Measurements from ENCODE around the gene ASTN2. TPM values are rescaled to one million over a fixed set of nuclear protein-coding genes. Genes with fewer than 3 reads are reported as not detected.
"Not testable (repeated sequence)": the region's sequence is repeated elsewhere in the genome, so short reads cannot be mapped to it uniquely, and the experiment has no call there.

ASTN2 gene
- total RNA-seq, 4 donors from 2014 or later = 4.0 to 7.0 (median 4.9) TPM

GRCh38 chr9:116456490-116457088 is 958.3 kb downstream of the ASTN2 start:
- ATAC-seq = no peak
- Histone ChIP-seq H3K36me3 (no peaks in the 10 kb centered on the region), H3K27me3 (no peaks in the 10 kb centered on the region), H3K4me3 (no peak overlapping the region), H3K27ac (no peak overlapping the region), H3K4me1 (no peaks in the 10 kb centered on the region), H3K9me3 (peaks cover 0 to 9% (median 0%) of the 10 kb centered on the region in 3 donors)
- TF ChIP-seq POLR2AphosphoS5 (IDR thresholded peaks at IDR 0.05) = no peak
- no peak for TF ChIP-seq POLR2A (IDR thresholded peaks at IDR 0.05)
- no peak for TF ChIP-seq EP300 (IDR thresholded peaks at IDR 0.05)
- TF ChIP-seq CTCF (IDR thresholded peaks at IDR 0.05) = no peak
- 94 to 100% methylated on average over 2 of the region's 2 CpGs for WGBS, 2 donors (ENCODE audit: low coverage in 1 of 2)

GRCh38 chr9:116454539-116454938 is 960.3 kb downstream of the ASTN2 start:
- H3K4me1 ChIP-seq = peaks cover 0 to 12% (median 0%) of the 10 kb centered on the region in 3 donors

GRCh38 chr9:116453785-116454184 is 961.1 kb downstream of the ASTN2 start:
- peaks cover 0 to 12% (median 0%) of the 10 kb centered on the region in 3 donors for H3K4me1 ChIP-seq
- WGBS, 2 donors (ENCODE audit: low coverage in 1 of 2) = 100% methylated on average over 1 of the region's 1 CpG
- TF ChIP-seq POLR2AphosphoS5 (IDR thresholded peaks at IDR 0.05) (no peak), CTCF (IDR thresholded peaks at IDR 0.05) (no peak)
- no peaks in the 10 kb centered on the region for H3K36me3 ChIP-seq
- no peak overlapping the region for H3K27ac ChIP-seq
- no peak overlapping the region for H3K4me3 ChIP-seq
- no peaks in the 10 kb centered on the region for H3K27me3 ChIP-seq
- no peak for ATAC-seq
- peaks cover 0 to 9% (median 0%) of the 10 kb centered on the region in 3 donors for H3K9me3 ChIP-seq

More at GRCh38 chr9:116454539-116454938, 960.3 kb downstream of the ASTN2 start:
- H3K36me3 ChIP-seq, H3K9me3 ChIP-seq, H3K4me3 ChIP-seq, H3K27me3 ChIP-seq, ATAC-seq, H3K27ac ChIP-seq: not testable (repeated sequence)
- 88 to 100% methylated on average over 2 to 4 of the region's 4 CpGs for WGBS, 2 donors (ENCODE audit: low coverage in 1 of 2)

- Histone ChIP-seq H3K4me3 (no peak overlapping the region), H3K27me3 (no peaks in the 10 kb centered on the region), H3K27ac (no peak overlapping the region), H3K36me3 (no peaks in the 10 kb centered on the region), H3K4me1 (peaks cover 0 to 12% (median 0%) of the 10 kb centered on the region in 3 donors), H3K9me3 (peaks cover 0 to 9% (median 0%) of the 10 kb centered on the region in 3 donors)
- no peak for ATAC-seq
- TF ChIP-seq CTCF (IDR thresholded peaks at IDR 0.05) (no peak), EP300 (IDR thresholded peaks at IDR 0.05) (no peak), POLR2A (IDR thresholded peaks at IDR 0.05) (no peak), POLR2AphosphoS5 (IDR thresholded peaks at IDR 0.05) (no peak)
These were observed 962.2 kb downstream of the ASTN2 start for GRCh38 chr9:116452634-116453033.

- no peak overlapping the region for H3K27ac ChIP-seq
- H3K36me3 ChIP-seq = no peaks in the 10 kb centered on the region
- H3K4me1 ChIP-seq = peaks cover 0 to 12% (median 0%) of the 10 kb centered on the region in 3 donors
- no peaks in the 10 kb centered on the region for H3K27me3 ChIP-seq
- no peak overlapping the region for H3K4me3 ChIP-seq
- ATAC-seq = no peak
- no peak for TF ChIP-seq POLR2AphosphoS5 (IDR thresholded peaks at IDR 0.05)
- TF ChIP-seq EP300 (IDR thresholded peaks at IDR 0.05) = no peak
- no peak for TF ChIP-seq CTCF (IDR thresholded peaks at IDR 0.05)
- TF ChIP-seq POLR2A (IDR thresholded peaks at IDR 0.05) = no peak
- 90% methylated on average over 1 of the region's 1 CpG; no CpG with 5 or more reads in 1 of the 2 donors for WGBS, 2 donors (ENCODE audit: low coverage in 1 of 2)
- H3K9me3 ChIP-seq = peaks cover 0 to 9% (median 0%) of the 10 kb centered on the region in 3 donors
These were observed 962.6 kb downstream of the ASTN2 start for GRCh38 chr9:116452227-116452626.
